Measurements from ENCODE around the gene OR6C70. TPM values are rescaled to one million over a fixed set of nuclear protein-coding genes. Genes with fewer than 3 reads are reported as not detected.

The OR6C70 gene
- total RNA-seq, 2 experiments from 2014 or later, result not detected

- Histone ChIP-seq H3K4me3 (ENCODE audit: low read depth, low read length, poor library complexity, severe bottlenecking) (no peak overlapping the region), H3K36me3 (ENCODE audit: insufficient read depth, low read length) (no peaks in the 10 kb centered on the region), H3K9me2 (ENCODE audit: insufficient read depth, low read length) (no peaks in the 10 kb centered on the region), H3K4me2 (ENCODE audit: low read length) (no peak overlapping the region), H3K79me2 (ENCODE audit: insufficient read depth, low read depth, low read length) (no peaks in the 10 kb centered on the region), H3K9me3 (ENCODE audit: low read length) (no peaks in the 10 kb centered on the region), H4K20me1 (ENCODE audit: insufficient read depth, low read length) (no peaks in the 10 kb centered on the region), H3K27ac (ENCODE audit: low read depth, low read length, poor library complexity, severe bottlenecking) (no peak overlapping the region), H3K4me1 (ENCODE audit: insufficient read depth, low read length, poor library complexity, severe bottlenecking) (no peaks in the 10 kb centered on the region), H2AFZ (ENCODE audit: low read length) (no peak overlapping the region)
- DNase-seq (ENCODE audit: low spot score), result no peak
- ChIA-PET CTCF (ENCODE audit: unreplicated experiment) (no interaction called here), POLR2A (no interaction called here)
- intact Hi-C loops (cut with micrococcal nuclease; ENCODE audit: unreplicated experiment), result no loop called here
- no peak for TF ChIP-seq EZH2phosphoT487 (IDR thresholded peaks at IDR 0.05; ENCODE audit: borderline replicate concordance, low read depth, low read length)
- no peak for TF ChIP-seq CTCF (conservative IDR thresholded peaks at IDR 0.05; ENCODE audit: low read length)
- BruUV-seq (replicated peaks), result no TSS peak
Observed at GRCh38 chr12:55428331-55429243, 41.4 kb downstream of the OR6C70 start.

- intact Hi-C loops (cut with micrococcal nuclease; ENCODE audit: unreplicated experiment), result no loop called here
- POLR2A ChIA-PET, result interaction anchor here (0.9 kb wide), 1 partner anchor 104 kb away, joined by 3 read pairs; no protein-coding TSS in a partner anchor
Observed at GRCh38 chr12:55425954-55426353, 44.0 kb downstream of the OR6C70 start, which contains the start of gene OR6C76. Gene OR6C76, plus strand, starts transcription at chr12:55426254. Its CDS starts 0 bp downstream, at chr12:55426254.

More at GRCh38 chr12:55425954-55426353, 44.0 kb downstream of the OR6C70 start, which contains the start of gene OR6C76:
- no TSS peak for BruUV-seq (replicated peaks)
- CTCF ChIA-PET (ENCODE audit: unreplicated experiment), result no interaction called here
- no peak for DNase-seq (ENCODE audit: low spot score)
- H3K4me1 ChIP-seq (ENCODE audit: insufficient read depth, low read length, poor library complexity, severe bottlenecking), result no peaks in the 10 kb centered on the region
- H3K4me3 ChIP-seq (ENCODE audit: low read depth, low read length, poor library complexity, severe bottlenecking), result no peak within 1 kb of the TSS
- H3K27ac ChIP-seq (ENCODE audit: low read depth, low read length, poor library complexity, severe bottlenecking), result no peak within 1 kb of the TSS
- H3K79me2 ChIP-seq (ENCODE audit: insufficient read depth, low read depth, low read length), result no peaks in the 10 kb centered on the region
- no peaks in the 10 kb centered on the region for H3K9me3 ChIP-seq (ENCODE audit: low read length)
- no peak within 1 kb of the TSS for H2AFZ ChIP-seq (ENCODE audit: low read length)
- no peaks in the 10 kb centered on the region for H3K36me3 ChIP-seq (ENCODE audit: insufficient read depth, low read length)
- TF ChIP-seq EZH2phosphoT487 (IDR thresholded peaks at IDR 0.05; ENCODE audit: borderline replicate concordance, low read depth, low read length), result no peak
- TF ChIP-seq CTCF (conservative IDR thresholded peaks at IDR 0.05; ENCODE audit: low read length), result no peak
- H3K9me2 ChIP-seq (ENCODE audit: insufficient read depth, low read length), result no peaks in the 10 kb centered on the region
- H4K20me1 ChIP-seq (ENCODE audit: insufficient read depth, low read length), result no peaks in the 10 kb centered on the region
- no peak within 1 kb of the TSS for H3K4me2 ChIP-seq (ENCODE audit: low read length)
